HFF-Myc (cell line): Measurements from ENCODE around the gene MRPL54.

Experiments
- DNase-seq: peaks from one replicate; pipeline ENCODE4 v3.0.0-alpha.2; 2011; ENCODE audit warnings: low read depth; ENCODE audit errors: extremely low read depth
- H3K4me3 ChIP-seq: replicated peaks from 2 replicates; pipeline ENCODE4 v1.5.1; 2011; ENCODE audit warnings: low read depth, mild to moderate bottlenecking, control low read depth, low read length
- CTCF ChIP-seq: IDR thresholded peaks from 2 replicates; pipeline ENCODE4 v1.5.1; 2012; ENCODE audit warnings: mild to moderate bottlenecking, low read depth, low read length, control low read depth; ENCODE audit errors: missing control alignments

The MRPL54 gene

GRCh38 chr19:3793799-3794198 is 31.3 kb downstream of the MRPL54 start:
- H3K4me3 ChIP-seq = no peak overlapping the region
- no peak for TF ChIP-seq CTCF
- no peak for DNase-seq

GRCh38 chr19:3796358-3796757 is 33.9 kb downstream of the MRPL54 start:
- TF ChIP-seq CTCF = no peak
- no peak overlapping the region for H3K4me3 ChIP-seq
- no peak for DNase-seq

GRCh38 chr19:3798137-3798536 is 35.7 kb downstream of the MRPL54 start:
- no peak overlapping the region for H3K4me3 ChIP-seq
- TF ChIP-seq CTCF = no peak
- no peak for DNase-seq

GRCh38 chr19:3800996-3801395 is 38.5 kb downstream of the MRPL54 start:
- no peak for TF ChIP-seq CTCF
- DNase-seq = no peak
- no peak overlapping the region for H3K4me3 ChIP-seq

GRCh38 chr19:3801412-3802096 is 39.1 kb downstream of the MRPL54 start:
- no peak for DNase-seq
- H3K4me3 ChIP-seq = no peak overlapping the region
- peak; percentile 32 for TF ChIP-seq CTCF

- H3K4me3 ChIP-seq = no peak overlapping the region
- DNase-seq = no peak
- TF ChIP-seq CTCF = no peak
These were observed 40.8 kb downstream of the MRPL54 start for GRCh38 chr19:3803114-3803888.
